Liver (tissue), 9 donors: Measurements from ENCODE around the gene FOXO3. TPM values are rescaled to one million over a fixed set of nuclear protein-coding genes. Genes with fewer than 3 reads are reported as not detected.

Source experiments
- DNase-seq: peaks from one replicate; pipeline ENCODE4 v3.0.0-alpha.2; 2017; ENCODE audit warnings: low spot score
- H3K27ac ChIP-seq, 2 donors: one replicate each; pipeline ENCODE4 v1.7.0; 2013; ENCODE audit warnings: inconsistent platforms in 2 of 2, low read length in 2 of 2, control low read depth in 1 of 2, low read depth in 1 of 2, mild to moderate bottlenecking in 1 of 2
- H3K27me3 ChIP-seq, 4 donors: one replicate each; pipeline versions ENCODE4 v1.6.1 to v1.7.0; 2013; ENCODE audit warnings: low read length in 3 of 4, inconsistent platforms in 1 of 4, mild to moderate bottlenecking in 1 of 4, moderate library complexity in 1 of 4; ENCODE audit not compliant: control insufficient read depth in 4 of 4, insufficient read depth in 4 of 4
- H3K36me3 ChIP-seq, 4 donors: one replicate each; pipeline versions ENCODE4 v1.6.1 to v1.7.0; 2013; ENCODE audit warnings: low read length in 3 of 4, mild to moderate bottlenecking in 3 of 4, low read depth in 1 of 4, moderate library complexity in 1 of 4; ENCODE audit not compliant: control insufficient read depth in 4 of 4, insufficient read depth in 3 of 4
- H3K4me1 ChIP-seq, 4 donors: one replicate each; pipeline versions ENCODE4 v1.6.1 to v1.7.0; 2013; ENCODE audit warnings: low read length in 3 of 4, mild to moderate bottlenecking in 3 of 4, moderate library complexity in 1 of 4; ENCODE audit not compliant: control insufficient read depth in 4 of 4, insufficient read depth in 4 of 4
- H3K4me3 ChIP-seq, 3 donors: one replicate each; pipeline versions ENCODE4 v1.6.1 to v1.7.0; 2013; ENCODE audit warnings: low read length in 3 of 3, control low read depth in 1 of 3, low read depth in 1 of 3, mild to moderate bottlenecking in 1 of 3
- H3K9ac ChIP-seq, 2 donors: one replicate each; pipeline ENCODE4 v1.7.0; 2013; ENCODE audit warnings: low read length in 2 of 2, mild to moderate bottlenecking in 2 of 2, moderate library complexity in 2 of 2, control low read depth in 1 of 2, low read depth in 1 of 2
- H3K9me3 ChIP-seq, 4 donors: one replicate each; pipeline versions ENCODE4 v1.6.1 to v1.7.0; 2013; ENCODE audit warnings: low read length in 3 of 4; ENCODE audit not compliant: control insufficient read depth in 4 of 4
- ATF3 ChIP-seq: IDR thresholded peaks from 2 replicates; pipeline ENCODE4 v1.6.1; 2016; ENCODE audit warnings: antibody characterized with exemption
- CTCF ChIP-seq: fragments of 150-350 bp; IDR thresholded peaks from 2 replicates; pipeline ENCODE4 v1.5.1; 2017; ENCODE audit warnings: improper control_type of control experiment, low read depth, low read length; ENCODE audit not compliant: missing input control
- EGR1 ChIP-seq, 2 donors: IDR thresholded peaks; 2 replicates each; pipeline ENCODE4 v1.6.1; 2016 to 2018; ENCODE audit warnings: antibody characterized with exemption in 2 of 2, low read depth in 2 of 2
- FOXA1 ChIP-seq: IDR thresholded peaks from 2 replicates; pipeline ENCODE4 v1.6.1; 2016; ENCODE audit warnings: antibody characterized with exemption
- FOXA2 ChIP-seq: IDR thresholded peaks from 2 replicates; pipeline ENCODE4 v1.6.1; 2016; ENCODE audit warnings: antibody characterized with exemption
- GABPA ChIP-seq, 2 donors: IDR thresholded peaks in 1 of 2; conservative IDR thresholded peaks in 1 of 2; 2 replicates each; pipeline ENCODE4 v1.6.1; 2016; ENCODE audit warnings: antibody characterized with exemption in 2 of 2, mild to moderate bottlenecking in 1 of 2, moderate library complexity in 1 of 2
- HNF4A ChIP-seq, 2 donors: conservative IDR thresholded peaks; 2 replicates each; pipeline ENCODE4 v1.6.1; 2016; ENCODE audit warnings: antibody characterized with exemption in 2 of 2, mild to moderate bottlenecking in 2 of 2
- HNF4G ChIP-seq: IDR thresholded peaks from 2 replicates; pipeline ENCODE4 v1.6.1; 2016; ENCODE audit warnings: antibody characterized with exemption
- JUND ChIP-seq, 2 donors: IDR thresholded peaks; 2 replicates each; pipeline ENCODE4 v1.6.1; 2016; ENCODE audit warnings: antibody characterized with exemption in 2 of 2
- MAX ChIP-seq: IDR thresholded peaks from 2 replicates; pipeline ENCODE4 v1.6.1; 2016; ENCODE audit warnings: antibody characterized with exemption
- NR2F2 ChIP-seq: IDR thresholded peaks from 2 replicates; pipeline ENCODE4 v1.6.1; 2016; ENCODE audit warnings: antibody characterized with exemption
- RAD21 ChIP-seq, 2 donors: IDR thresholded peaks; 2 replicates each; pipeline ENCODE4 v1.6.1; 2016; ENCODE audit warnings: antibody characterized with exemption in 2 of 2, mild to moderate bottlenecking in 2 of 2
- REST ChIP-seq: IDR thresholded peaks from 2 replicates; pipeline ENCODE4 v1.6.1; 2016; ENCODE audit warnings: antibody characterized with exemption, mild to moderate bottlenecking
- RXRA ChIP-seq, 2 donors: IDR thresholded peaks; 2 replicates each; pipeline ENCODE4 v1.6.1; 2017 to 2018; ENCODE audit warnings: antibody characterized with exemption in 2 of 2, mild to moderate bottlenecking in 1 of 2
- SP1 ChIP-seq: IDR thresholded peaks from 2 replicates; pipeline ENCODE4 v1.6.1; 2018; ENCODE audit warnings: antibody characterized with exemption, mild to moderate bottlenecking
- TAF1 ChIP-seq: conservative IDR thresholded peaks from 2 replicates; pipeline ENCODE4 v1.6.1; 2016; ENCODE audit warnings: antibody characterized with exemption, mild to moderate bottlenecking
- YY1 ChIP-seq: IDR thresholded peaks from 2 replicates; pipeline ENCODE4 v1.6.1; 2016; ENCODE audit warnings: antibody characterized with exemption, mild to moderate bottlenecking
- ZBTB33 ChIP-seq: IDR thresholded peaks from 2 replicates; pipeline ENCODE4 v1.6.1; 2016; ENCODE audit warnings: antibody characterized with exemption
- WGBS: extraction: QIAGEN DNeasy Blood & Tissue Kit; methylation state at CpG from one replicate; pipeline ENCODE4 v1.1.7; 2013; 5-methylcytosine and 5-hydroxymethylcytosine counted together
- polyA plus RNA-seq, 2 donors: library from polyadenylated mRNA; stranded (reverse) in 1 of 2; unstranded in 1 of 2; fragments of 200-250 nt in 1 of 2; fragments of >200 nt in 1 of 2; fragmentation: Nextera tagmentation in 1 of 2; extraction: Ambion mirVana in 1 of 2; gene quantifications; one replicate each; pipeline versions ENCODE4 v1.2.1 to v1.2.3, GENCODE V29; 2013 to 2015
- total RNA-seq, 2 donors: library from RNA; depleted of rRNA; stranded (reverse); fragments of >200 nt; gene quantifications; one replicate each; pipeline ENCODE4 v1.2.3, GENCODE V29; 2014
- donor health status: healthy.
- donor health status: healthy.
- donor health status: healthy.
- donor health status: healthy.
- donor health status: healthy.

Gene FOXO3
- total and polyA plus RNA-seq, 4 donors, result 6.0 to 72.2 (median 17.3) TPM

- TF ChIP-seq FOXA1 (no peak), ZBTB33 (no peak), RAD21 (IDR thresholded peaks at IDR 0.05) (no peak), GABPA (IDR thresholded peaks at IDR 0.05 in 1 of 2, conservative IDR thresholded peaks at IDR 0.05 in 1 of 2) (no peak), JUND (IDR thresholded peaks at IDR 0.05) (no peak), ATF3 (no peak), EGR1 (IDR thresholded peaks at IDR 0.05; ENCODE audit: low read depth in 2 of 2) (no peak), CTCF (no peak), NR2F2 (no peak), RXRA (IDR thresholded peaks at IDR 0.05) (no peak), YY1 (no peak), FOXA2 (no peak), HNF4A (conservative IDR thresholded peaks at IDR 0.05) (no peak), REST (no peak), HNF4G (no peak), TAF1 (no peak), MAX (no peak), SP1 (no peak)
- Histone ChIP-seq H3K9me3 (no peaks in the 10 kb centered on the region), H3K27ac (no peak overlapping the region), H3K36me3 (no peaks in the 10 kb centered on the region), H3K27me3 (no peaks in the 10 kb centered on the region), H3K9ac (no peak overlapping the region), H3K4me1 (peaks cover 2 to 11% (median 8%) of the 10 kb centered on the region in 4 donors), H3K4me3 (no peak overlapping the region)
- DNase-seq, result no peak
- 93% methylated on average over 7 of the region's 7 CpGs for WGBS
These were observed 149.8 kb downstream of the FOXO3 start for GRCh38 chr6:108710551-108710950.
